Stimulated activated naive B cell treated with anti-CD40 and anti-IgM and Interleukin-4, amounts not matched to agents 10 μg/mL and 1 μg/mL and 100 μg/mL, for 72 hours (primary cell): ENCODE measurements around the gene PLD6.
"Not testable (repeated sequence)": the region's sequence is repeated elsewhere in the genome, so short reads cannot be mapped to it uniquely, and the experiment has no call there.

ENCODE experiments used
- ATAC-seq, 2 donors: fragments of 150-1000 bp; cut with Tn5 transposase; replicated peaks; 2 replicates each; pipeline ENCODE4 v1.10.0; 2021; ENCODE audit warnings: moderate library complexity in 1 of 2
- DNase-seq: peaks from one replicate; pipeline ENCODE4 v3.0.0; 2021
- H3K27ac Mint-ChIP-seq: one replicate; pipeline ENCODE4 v1.8.0; 2022; ENCODE audit warnings: mild to moderate bottlenecking, mixed read lengths
- H3K27me3 Mint-ChIP-seq, 2 donors: one replicate each; pipeline ENCODE4 v1.8.0; 2022; ENCODE audit warnings: mixed read lengths in 2 of 2
- H3K36me3 Mint-ChIP-seq, 2 donors: one replicate each; pipeline ENCODE4 v1.8.0; 2022; ENCODE audit warnings: mixed read lengths in 2 of 2, mild to moderate bottlenecking in 1 of 2
- H3K4me1 Mint-ChIP-seq, 2 donors: one replicate each; pipeline ENCODE4 v1.8.0; 2022; ENCODE audit warnings: mixed read lengths in 2 of 2, mild to moderate bottlenecking in 1 of 2
- H3K4me3 Mint-ChIP-seq, 2 donors: one replicate each; pipeline ENCODE4 v1.8.0; 2022; ENCODE audit warnings: mild to moderate bottlenecking in 2 of 2, mixed read lengths in 2 of 2, moderate library complexity in 1 of 2
- H3K9me3 Mint-ChIP-seq, 2 donors: one replicate each; pipeline ENCODE4 v1.8.0; 2022; ENCODE audit warnings: mixed read lengths in 2 of 2, mild to moderate bottlenecking in 1 of 2

PLD6 gene

DNA sequence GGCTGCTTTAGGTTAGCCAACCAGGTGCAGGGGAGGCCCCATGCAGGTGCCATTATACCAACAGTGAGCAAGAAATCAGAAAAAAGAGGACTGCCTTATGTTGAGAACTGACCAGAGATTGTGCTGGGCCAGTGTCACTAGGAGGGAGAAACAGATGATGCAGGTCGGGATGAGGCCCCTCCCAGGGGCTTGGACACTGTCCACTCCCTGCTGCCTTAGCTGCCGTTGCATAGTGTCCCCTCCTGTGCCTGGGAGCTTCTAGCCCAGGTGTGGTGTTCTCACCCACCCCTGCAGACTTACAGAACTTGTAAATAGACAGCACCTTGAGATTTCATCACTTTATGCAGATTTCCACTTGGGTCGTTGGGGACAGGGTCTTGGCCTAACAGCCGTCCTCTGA lies 36.7 kb downstream of the PLD6 start:
- no peaks in the 10 kb centered on the region for H3K27me3 Mint-ChIP-seq
- H3K4me3 Mint-ChIP-seq: no peak overlapping the region
- no peaks in the 10 kb centered on the region for H3K9me3 Mint-ChIP-seq
- H3K4me1 Mint-ChIP-seq: peaks cover 9 to 13% of the 10 kb centered on the region in 2 donors
- no peak for ATAC-seq
- no peak overlapping the region for H3K27ac Mint-ChIP-seq
- DNase-seq: no peak
- H3K36me3 Mint-ChIP-seq: peaks cover 59 to 70% of the 10 kb centered on the region in 2 donors

DNA sequence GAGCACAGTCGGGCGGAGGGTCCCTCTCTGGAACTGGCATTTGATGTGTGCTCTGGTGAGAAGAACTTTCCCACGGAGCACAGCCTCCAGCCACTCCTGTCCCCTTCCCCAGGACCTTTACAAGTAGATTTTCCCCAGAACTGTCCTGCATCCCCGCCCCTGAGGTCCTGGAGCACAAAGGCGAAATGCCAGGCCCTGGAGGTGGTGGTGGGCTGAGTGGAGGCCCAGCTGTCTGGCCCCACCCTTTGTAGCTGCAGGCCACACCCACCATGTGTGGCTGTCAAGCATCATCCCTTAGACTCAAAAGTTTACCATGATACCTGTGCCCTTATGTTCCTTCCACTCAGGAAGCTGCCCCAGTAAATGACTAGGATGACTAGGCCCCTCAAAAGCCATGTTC lies 37.7 kb downstream of the PLD6 start:
- Mint-ChIP-seq H3K9me3 (no peaks in the 10 kb centered on the region), H3K27me3 (no peaks in the 10 kb centered on the region), H3K4me1 (peaks cover 3 to 7% of the 10 kb centered on the region in 2 donors), H3K36me3 (peaks cover 54 to 66% of the 10 kb centered on the region in 2 donors), H3K27ac (peak overlapping the region; percentile 62), H3K4me3 (no peak overlapping the region)
- DNase-seq (no peak), ATAC-seq (no peak)

DNA sequence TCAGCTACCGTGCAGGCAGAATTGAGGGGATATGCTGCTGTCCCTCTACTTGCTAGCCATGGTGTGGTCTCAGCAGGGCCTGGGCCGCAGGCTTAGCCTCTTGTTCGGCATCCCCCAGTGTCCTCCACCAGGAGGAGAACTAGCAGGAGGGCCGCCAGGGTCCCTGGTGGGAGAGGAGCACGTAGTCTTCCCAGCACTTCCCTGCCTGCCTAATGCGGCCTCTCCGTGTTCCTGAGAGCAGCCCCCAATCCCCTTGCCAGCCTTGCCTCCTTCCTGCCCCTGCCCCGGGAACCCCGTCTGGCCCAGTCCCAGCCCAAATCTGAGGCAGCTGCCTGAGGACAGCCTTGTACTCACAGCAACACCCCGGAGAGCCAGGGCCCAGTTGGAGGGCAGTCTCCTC lies 38.1 kb downstream of the PLD6 start:
- Mint-ChIP-seq H3K27ac (no peak overlapping the region), H3K27me3 (no peaks in the 10 kb centered on the region), H3K36me3 (peaks cover 50 to 67% of the 10 kb centered on the region in 2 donors), H3K4me3 (no peak overlapping the region), H3K4me1 (peaks cover 0 to 7% of the 10 kb centered on the region in 2 donors), H3K9me3 (no peaks in the 10 kb centered on the region)
- DNase-seq (no peak), ATAC-seq (no peak)

DNA sequence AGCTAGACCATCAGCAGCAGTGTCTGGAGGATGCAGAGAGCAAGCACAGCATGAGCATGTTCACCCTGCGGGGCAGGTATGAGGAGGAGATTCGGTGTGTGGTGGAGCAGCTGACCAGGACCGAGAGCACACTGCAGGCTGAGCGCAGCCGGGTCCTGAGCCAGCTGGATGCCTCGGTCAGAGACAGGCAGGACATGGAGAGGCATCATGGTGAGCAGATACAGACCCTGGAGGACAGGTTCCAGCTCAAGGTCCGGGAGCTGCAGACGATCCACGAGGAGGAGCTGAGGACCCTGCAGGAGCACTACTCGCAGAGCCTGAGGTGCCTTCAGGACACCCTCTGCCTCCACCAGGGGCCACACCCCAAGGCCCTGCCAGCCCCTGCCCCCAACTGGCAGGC lies 38.8 kb downstream of the PLD6 start:
- Mint-ChIP-seq H3K4me3 (no peak overlapping the region), H3K4me1 (peaks cover 0 to 5% of the 10 kb centered on the region in 2 donors), H3K36me3 (peaks cover 47 to 65% of the 10 kb centered on the region in 2 donors), H3K9me3 (no peaks in the 10 kb centered on the region), H3K27ac (peak overlapping the region; percentile 7), H3K27me3 (no peaks in the 10 kb centered on the region)
- ATAC-seq (no peak), DNase-seq (no peak)

DNA sequence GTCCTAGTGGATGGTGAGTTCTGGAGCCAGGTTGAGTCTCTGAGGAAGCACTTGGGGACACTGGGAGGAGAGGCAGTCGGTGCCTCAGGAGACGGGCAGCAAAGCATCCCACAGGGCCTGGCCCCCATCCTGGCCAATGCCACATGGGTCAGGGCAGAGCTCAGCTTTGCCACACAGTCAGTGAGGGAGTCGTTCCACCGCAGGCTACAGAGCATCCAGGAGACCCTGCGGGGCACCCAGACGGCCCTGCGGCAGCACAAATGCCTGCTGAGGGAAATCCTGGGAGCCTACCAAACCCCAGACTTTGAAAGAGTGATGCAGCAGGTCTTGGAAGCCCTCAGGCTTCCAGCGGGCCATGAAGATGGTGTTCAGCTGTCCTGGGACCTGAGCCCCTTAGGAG lies 39.7 kb downstream of the PLD6 start:
- H3K27me3 Mint-ChIP-seq: no peaks in the 10 kb centered on the region
- H3K4me1 Mint-ChIP-seq: peaks cover 0 to 5% of the 10 kb centered on the region in 2 donors
- ATAC-seq (no peak), DNase-seq (no peak)
- no peak overlapping the region for H3K27ac Mint-ChIP-seq
- no peak overlapping the region for H3K4me3 Mint-ChIP-seq
- no peaks in the 10 kb centered on the region for H3K9me3 Mint-ChIP-seq
- peaks cover 42 to 66% of the 10 kb centered on the region in 2 donors for H3K36me3 Mint-ChIP-seq

DNA sequence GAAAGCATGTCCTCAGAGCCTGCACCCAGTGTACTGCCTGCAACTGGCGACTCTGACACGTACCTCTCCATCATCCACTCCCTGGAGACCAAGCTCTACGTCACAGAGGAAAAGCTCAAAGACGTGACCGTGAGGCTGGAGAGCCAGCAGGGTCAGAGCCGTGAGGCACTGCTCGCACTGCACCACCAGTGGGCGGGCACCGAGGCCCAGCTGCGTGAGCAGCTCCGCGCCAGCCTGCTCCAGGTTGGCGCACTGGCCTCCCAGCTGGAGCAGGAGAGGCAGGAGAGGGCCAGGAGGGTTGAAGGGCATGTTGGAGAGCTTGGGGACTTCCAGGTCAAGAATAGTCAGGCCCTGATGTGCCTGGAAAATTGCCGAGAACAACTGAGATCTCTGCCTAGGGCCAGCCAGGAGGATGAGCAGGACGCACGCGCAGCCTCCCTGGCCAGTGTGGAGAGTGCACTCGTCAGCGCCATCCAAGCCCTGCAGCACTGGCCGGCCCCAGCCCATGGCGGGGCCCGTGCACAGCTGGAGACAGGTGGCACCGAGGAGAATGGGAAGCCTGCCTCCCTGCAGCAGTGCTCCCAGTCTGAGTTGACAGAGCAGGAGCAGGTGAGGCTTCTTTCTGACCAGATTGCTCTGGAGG lies 40.3 kb downstream of the PLD6 start:
- Mint-ChIP-seq H3K4me3 (no peak overlapping the region), H3K27me3 (no peaks in the 10 kb centered on the region), H3K27ac (peak overlapping the region; percentile 20), H3K36me3 (peaks cover 41 to 66% of the 10 kb centered on the region in 2 donors), H3K4me1 (peaks cover 0 to 5% of the 10 kb centered on the region in 2 donors), H3K9me3 (no peaks in the 10 kb centered on the region)
- ATAC-seq: no peak
- DNase-seq: no peak

DNA sequence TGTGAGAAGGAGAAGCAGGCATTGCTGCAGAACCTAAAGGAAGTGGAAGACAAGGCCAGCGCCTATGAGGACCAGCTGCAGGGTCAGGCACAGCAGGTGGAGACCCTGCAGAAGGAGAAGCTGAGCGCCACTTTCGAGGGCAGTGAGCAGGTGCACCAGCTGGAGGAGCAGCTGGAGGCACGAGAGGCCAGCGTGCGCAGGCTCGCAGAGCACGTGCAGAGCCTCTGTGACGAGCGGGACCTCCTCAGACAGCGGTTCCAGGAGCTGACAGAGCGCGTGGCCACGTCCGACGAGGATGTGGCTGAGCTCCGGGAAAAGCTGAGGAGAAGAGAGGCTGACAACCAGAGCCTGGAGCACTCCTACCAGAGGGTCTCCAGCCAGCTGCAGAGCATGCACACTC lies 41.5 kb downstream of the PLD6 start:
- DNase-seq (no peak), ATAC-seq (no peak)
- Mint-ChIP-seq H3K27me3 (no peaks in the 10 kb centered on the region), H3K4me3 (no peak overlapping the region), H3K36me3 (peaks cover 41 to 72% of the 10 kb centered on the region in 2 donors), H3K27ac (no peak overlapping the region), H3K4me1 (peaks cover 0 to 5% of the 10 kb centered on the region in 2 donors), H3K9me3 (no peaks in the 10 kb centered on the region)

DNA sequence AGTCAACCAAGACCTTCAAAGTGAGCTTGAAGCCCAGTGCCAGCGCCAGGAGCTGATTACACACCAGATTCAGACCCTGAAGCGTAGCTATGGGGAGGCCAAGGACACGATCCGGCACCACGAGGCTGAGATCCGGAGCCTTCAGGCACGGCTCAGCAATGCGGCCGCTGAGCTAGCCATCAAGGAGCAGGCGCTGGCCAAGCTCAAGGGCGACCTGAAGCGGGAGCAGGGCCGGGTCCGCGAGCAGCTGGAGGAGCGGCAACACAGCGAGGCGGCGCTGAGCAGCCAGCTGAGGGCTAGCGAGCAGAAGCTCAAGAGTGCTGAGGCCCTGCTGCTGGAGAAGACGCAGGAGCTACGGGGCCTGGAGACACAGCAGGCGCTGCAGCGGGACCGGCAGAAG lies 42.0 kb downstream of the PLD6 start:
- H3K4me3 Mint-ChIP-seq: no peak overlapping the region
- H3K27ac Mint-ChIP-seq: no peak overlapping the region
- H3K27me3 Mint-ChIP-seq: no peaks in the 10 kb centered on the region
- peaks cover 45 to 73% of the 10 kb centered on the region in 2 donors for H3K36me3 Mint-ChIP-seq
- no peaks in the 10 kb centered on the region for H3K9me3 Mint-ChIP-seq
- DNase-seq: no peak
- peaks cover 0 to 5% of the 10 kb centered on the region in 2 donors for H3K4me1 Mint-ChIP-seq
- ATAC-seq: no peak

DNA sequence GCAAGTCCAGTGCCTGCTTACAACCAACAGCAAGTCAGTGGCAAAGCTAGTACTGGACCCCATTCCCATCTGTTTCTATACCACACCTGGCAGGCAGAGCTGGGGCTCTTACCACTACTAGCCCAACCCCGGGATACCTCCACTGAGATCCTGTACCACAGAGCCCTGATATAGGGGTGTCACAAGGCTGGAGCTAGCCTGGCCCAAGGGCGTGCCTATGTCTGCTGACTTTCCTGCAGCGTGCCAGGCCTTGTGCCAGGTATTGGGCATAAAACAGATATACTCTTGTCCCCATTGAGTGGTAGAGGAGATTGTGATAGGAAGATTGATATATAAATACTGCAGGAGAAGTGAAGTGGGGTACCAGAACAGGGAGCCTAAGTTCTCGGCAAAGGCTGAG lies 44.4 kb downstream of the PLD6 start:
- DNase-seq (no peak), ATAC-seq (no peak)
- no peaks in the 10 kb centered on the region for H3K27me3 Mint-ChIP-seq
- no peak overlapping the region for H3K4me3 Mint-ChIP-seq
- H3K27ac Mint-ChIP-seq: peak overlapping the region; percentile 66
- H3K9me3 Mint-ChIP-seq: no peaks in the 10 kb centered on the region
- peaks cover 48 to 68% of the 10 kb centered on the region in 2 donors for H3K36me3 Mint-ChIP-seq
- no peaks in the 10 kb centered on the region for H3K4me1 Mint-ChIP-seq

DNA sequence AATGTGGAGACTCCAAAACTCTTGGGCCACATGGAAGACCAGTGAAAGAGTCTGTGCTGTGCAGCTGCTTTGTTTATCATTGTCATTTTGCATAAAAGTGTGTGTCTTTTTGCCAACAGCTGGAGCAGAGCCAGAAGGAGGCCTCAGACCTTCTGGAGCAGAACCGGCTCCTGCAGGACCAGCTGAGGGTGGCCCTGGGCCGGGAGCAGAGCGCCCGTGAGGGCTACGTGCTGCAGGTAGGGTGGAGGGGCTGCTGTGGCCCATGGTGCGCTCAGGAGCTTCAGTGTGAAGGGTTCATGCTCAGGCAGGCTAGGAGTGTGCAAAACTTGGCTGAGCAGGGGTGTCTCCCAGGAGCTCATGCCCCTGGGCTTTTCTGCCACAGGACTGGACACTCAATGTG lies 45.0 kb downstream of the PLD6 start:
- H3K4me1 Mint-ChIP-seq: no peaks in the 10 kb centered on the region
- peak overlapping the region; percentile 85 for H3K27ac Mint-ChIP-seq
- no peaks in the 10 kb centered on the region for H3K9me3 Mint-ChIP-seq
- H3K4me3 Mint-ChIP-seq: no peak overlapping the region
- H3K27me3 Mint-ChIP-seq: no peaks in the 10 kb centered on the region
- H3K36me3 Mint-ChIP-seq: peaks cover 47 to 67% of the 10 kb centered on the region in 2 donors
- DNase-seq: no peak
- no peak for ATAC-seq

DNA sequence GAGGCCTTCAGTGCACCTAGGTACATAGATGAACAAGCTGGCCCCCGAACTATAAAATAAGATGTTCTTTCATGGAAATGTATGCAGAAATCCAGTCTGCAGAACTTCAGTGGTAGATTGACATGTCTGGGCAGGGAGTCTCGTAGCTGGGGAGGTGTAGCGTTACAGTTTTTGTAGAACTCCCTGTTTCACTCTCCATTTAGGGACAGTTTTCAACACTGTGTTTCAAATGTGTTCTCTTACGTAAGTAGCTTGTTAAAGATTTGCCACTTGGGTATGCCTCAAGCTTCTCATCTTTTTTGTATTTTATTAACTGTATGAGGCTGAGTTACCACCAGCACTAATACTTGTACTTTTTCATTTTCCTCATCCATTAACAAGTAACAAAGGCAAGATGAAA lies 46.6 kb downstream of the PLD6 start:
- no peaks in the 10 kb centered on the region for H3K4me1 Mint-ChIP-seq
- peaks cover 48 to 56% of the 10 kb centered on the region in 2 donors for H3K36me3 Mint-ChIP-seq
- no peaks in the 10 kb centered on the region for H3K9me3 Mint-ChIP-seq
- H3K27me3 Mint-ChIP-seq: no peaks in the 10 kb centered on the region
- ATAC-seq (no peak), DNase-seq (no peak)
- no peak overlapping the region for H3K4me3 Mint-ChIP-seq
- H3K27ac Mint-ChIP-seq: no peak overlapping the region

DNA sequence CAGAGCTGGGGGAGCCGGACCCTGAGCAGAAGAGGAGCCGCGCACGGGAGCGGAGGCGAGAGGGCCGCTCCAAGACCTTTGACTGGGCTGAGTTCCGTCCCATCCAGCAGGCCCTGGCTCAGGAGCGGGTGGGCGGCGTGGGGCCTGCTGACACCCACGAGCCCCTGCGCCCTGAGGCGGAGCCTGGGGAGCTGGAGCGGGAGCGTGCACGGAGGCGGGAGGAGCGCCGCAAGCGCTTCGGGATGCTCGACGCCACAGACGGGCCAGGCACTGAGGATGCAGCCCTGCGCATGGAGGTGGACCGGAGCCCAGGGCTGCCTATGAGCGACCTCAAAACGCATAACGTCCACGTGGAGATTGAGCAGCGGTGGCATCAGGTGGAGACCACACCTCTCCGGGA lies 47.6 kb downstream of the PLD6 start:
- ATAC-seq, DNase-seq, H3K4me1 Mint-ChIP-seq, H3K9me3 Mint-ChIP-seq, H3K27ac Mint-ChIP-seq, H3K4me3 Mint-ChIP-seq, H3K27me3 Mint-ChIP-seq: not testable (repeated sequence)
- peaks cover 50 to 62% of the 10 kb centered on the region in 2 donors for H3K36me3 Mint-ChIP-seq

DNA sequence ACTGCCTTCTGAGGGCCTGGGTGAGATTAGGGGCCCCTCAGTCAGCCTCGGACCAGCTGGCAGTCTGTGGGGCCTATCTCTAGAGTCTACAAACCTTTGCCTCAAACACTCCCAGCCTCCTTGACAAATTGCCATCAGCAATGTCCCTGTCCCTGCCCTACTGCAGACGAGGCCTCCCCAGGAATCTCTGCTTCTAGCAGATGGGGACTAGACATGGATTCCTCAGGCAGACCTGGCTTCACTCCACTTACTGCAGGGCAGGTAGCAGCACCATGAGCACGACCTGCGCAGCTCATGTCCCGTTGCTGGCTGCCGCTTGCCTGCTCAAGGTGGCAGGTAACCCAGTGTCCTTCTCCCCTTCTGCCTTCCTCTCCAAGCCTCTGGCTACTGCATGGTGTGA lies 49.1 kb downstream of the PLD6 start:
- Mint-ChIP-seq H3K4me3 (no peak overlapping the region), H3K27me3 (no peaks in the 10 kb centered on the region), H3K4me1 (no peaks in the 10 kb centered on the region)

DNA sequence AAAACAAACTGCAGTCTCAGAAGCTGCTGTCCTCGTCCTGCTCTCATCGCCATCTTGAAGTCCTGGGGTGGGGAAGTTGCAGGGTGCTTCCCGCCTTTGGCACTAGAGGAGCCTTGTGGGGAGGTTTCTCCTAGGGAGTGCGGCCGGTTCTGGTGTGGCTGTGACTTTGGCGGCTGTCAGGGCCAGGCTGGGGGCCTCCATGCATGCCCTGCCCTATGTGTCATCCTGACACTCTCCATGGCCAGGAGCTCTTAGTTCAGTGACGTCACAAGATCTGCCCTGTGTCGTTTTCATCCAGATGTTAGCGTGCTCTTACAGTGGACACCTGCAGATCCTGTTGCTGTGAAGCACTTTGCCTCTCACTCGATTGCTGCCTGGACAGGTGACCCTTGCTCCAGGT lies 49.6 kb downstream of the PLD6 start:
- ATAC-seq: no peak
- H3K4me3 Mint-ChIP-seq: no peak overlapping the region
- peaks cover 53 to 63% of the 10 kb centered on the region in 2 donors for H3K36me3 Mint-ChIP-seq
- peak overlapping the region; percentile 38 for H3K27ac Mint-ChIP-seq
- no peaks in the 10 kb centered on the region for H3K4me1 Mint-ChIP-seq
- DNase-seq: no peak
- H3K9me3 Mint-ChIP-seq: no peaks in the 10 kb centered on the region
- H3K27me3 Mint-ChIP-seq: no peaks in the 10 kb centered on the region

More for the DNA sequence above, 49.1 kb downstream of the PLD6 start:
- H3K27ac Mint-ChIP-seq: no peak overlapping the region
- H3K36me3 Mint-ChIP-seq: peaks cover 55 to 65% of the 10 kb centered on the region in 2 donors
- no peak for ATAC-seq
- no peaks in the 10 kb centered on the region for H3K9me3 Mint-ChIP-seq
- DNase-seq: no peak

DNA sequence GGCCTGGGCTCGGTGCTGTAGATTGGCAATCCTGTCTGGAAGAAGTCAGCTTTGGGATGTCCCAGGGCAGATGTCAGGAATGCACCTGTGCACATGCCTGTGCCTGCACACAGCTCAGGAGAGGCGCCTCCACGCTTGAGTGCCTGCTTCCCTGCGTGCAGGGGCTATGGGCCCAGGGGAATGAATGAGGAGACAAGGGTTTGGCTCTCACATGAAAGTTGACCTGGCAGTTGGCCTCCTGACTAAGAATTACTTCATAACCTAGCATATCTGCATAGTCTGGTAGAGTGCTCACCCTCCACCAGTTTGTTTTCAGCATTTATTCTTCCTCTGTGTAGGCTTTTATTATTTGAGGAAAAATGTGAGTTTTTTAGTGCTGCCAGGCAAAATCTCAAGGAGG lies 50.0 kb downstream of the PLD6 start:
- DNase-seq (no peak), ATAC-seq (no peak)
- Mint-ChIP-seq H3K9me3 (no peaks in the 10 kb centered on the region), H3K27ac (no peak overlapping the region), H3K4me3 (no peak overlapping the region), H3K36me3 (peaks cover 53 to 66% of the 10 kb centered on the region in 2 donors), H3K27me3 (no peaks in the 10 kb centered on the region), H3K4me1 (no peaks in the 10 kb centered on the region)
